ENCODE results near the gene ELANE.
A peak's percentile ranks its signal among the peaks of the same experiment; 100 is the strongest.
"Not testable (repeated sequence)": the region's sequence is repeated elsewhere in the genome, so short reads cannot be mapped to it uniquely, and the experiment has no call there.

Gene ELANE

DNA sequence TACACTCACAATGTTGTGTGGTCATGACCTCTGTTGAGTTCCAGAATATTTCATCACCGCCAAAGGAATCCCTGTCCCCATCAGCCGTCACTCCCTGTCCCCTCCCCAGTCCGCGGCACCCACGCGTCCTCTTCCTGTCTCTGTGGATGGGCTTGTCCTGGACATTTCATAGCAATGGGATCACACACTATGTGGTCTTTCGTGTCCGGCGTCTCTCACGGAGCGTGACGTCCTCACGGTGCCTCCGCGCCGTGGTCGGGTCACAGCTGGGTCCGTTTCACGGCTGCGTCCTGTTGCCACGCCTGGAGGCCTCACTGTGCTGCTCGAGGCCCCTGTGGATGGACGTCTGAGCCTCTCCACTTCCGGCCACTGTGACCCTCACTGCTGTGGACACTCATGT lies 17.9 kb upstream of the ELANE start:
- TF ChIP-seq, protein P1, sequence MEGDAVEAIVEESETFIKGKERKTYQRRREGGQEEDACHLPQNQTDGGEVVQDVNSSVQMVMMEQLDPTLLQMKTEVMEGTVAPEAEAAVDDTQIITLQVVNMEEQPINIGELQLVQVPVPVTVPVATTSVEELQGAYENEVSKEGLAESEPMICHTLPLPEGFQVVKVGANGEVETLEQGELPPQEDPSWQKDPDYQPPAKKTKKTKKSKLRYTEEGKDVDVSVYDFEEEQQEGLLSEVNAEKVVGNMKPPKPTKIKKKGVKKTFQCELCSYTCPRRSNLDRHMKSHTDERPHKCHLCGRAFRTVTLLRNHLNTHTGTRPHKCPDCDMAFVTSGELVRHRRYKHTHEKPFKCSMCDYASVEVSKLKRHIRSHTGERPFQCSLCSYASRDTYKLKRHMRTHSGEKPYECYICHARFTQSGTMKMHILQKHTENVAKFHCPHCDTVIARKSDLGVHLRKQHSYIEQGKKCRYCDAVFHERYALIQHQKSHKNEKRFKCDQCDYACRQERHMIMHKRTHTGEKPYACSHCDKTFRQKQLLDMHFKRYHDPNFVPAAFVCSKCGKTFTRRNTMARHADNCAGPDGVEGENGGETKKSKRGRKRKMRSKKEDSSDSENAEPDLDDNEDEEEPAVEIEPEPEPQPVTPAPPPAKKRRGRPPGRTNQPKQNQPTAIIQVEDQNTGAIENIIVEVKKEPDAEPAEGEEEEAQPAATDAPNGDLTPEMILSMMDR (IDR thresholded peaks at IDR 0.05; ENCODE audit: insufficient read depth, low read depth, low read length, missing control alignments) = no peak
- no peak for DNase-seq (ENCODE audit: low read depth)

DNA sequence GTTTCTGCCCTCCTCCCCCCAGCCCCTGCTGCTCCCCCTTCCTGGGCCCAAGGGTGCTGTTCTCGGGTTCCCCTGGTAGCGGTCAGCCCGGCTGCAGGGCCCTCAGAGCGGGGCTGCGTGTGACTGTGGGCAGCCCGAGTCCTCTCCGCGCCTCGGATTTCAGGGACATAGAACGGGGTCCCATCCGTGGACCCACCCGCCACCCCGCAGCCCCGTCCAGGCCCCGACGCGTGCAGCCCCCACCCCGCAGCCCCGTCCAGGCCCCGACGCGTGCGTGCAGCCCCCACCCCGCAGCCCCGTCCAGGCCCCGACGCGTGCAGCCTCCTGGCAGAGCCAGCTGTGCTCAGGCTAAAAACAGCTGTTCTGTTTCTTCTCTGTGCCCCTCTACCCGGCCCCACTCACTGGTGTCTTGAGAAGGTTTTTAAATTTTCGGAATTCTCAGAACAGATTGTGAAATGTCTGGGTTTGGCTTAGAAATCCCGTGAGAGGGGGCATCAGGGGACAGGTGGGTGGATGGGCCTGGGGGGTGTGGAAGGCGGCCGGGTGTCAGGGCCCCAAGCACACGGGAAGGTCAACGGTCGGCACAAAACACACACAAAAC lies 16.8 kb upstream of the ELANE start:
- no peak for DNase-seq (ENCODE audit: low read depth)
- no peak overlapping the region for H3K4me3 ChIP-seq (ENCODE audit: low read length)
- TF ChIP-seq, protein P1 (IDR thresholded peaks at IDR 0.05; ENCODE audit: insufficient read depth, low read depth, low read length, missing control alignments) = no peak

More for the DNA sequence above, 17.9 kb upstream of the ELANE start:
- no peak overlapping the region for H3K4me3 ChIP-seq (ENCODE audit: low read length)

DNA sequence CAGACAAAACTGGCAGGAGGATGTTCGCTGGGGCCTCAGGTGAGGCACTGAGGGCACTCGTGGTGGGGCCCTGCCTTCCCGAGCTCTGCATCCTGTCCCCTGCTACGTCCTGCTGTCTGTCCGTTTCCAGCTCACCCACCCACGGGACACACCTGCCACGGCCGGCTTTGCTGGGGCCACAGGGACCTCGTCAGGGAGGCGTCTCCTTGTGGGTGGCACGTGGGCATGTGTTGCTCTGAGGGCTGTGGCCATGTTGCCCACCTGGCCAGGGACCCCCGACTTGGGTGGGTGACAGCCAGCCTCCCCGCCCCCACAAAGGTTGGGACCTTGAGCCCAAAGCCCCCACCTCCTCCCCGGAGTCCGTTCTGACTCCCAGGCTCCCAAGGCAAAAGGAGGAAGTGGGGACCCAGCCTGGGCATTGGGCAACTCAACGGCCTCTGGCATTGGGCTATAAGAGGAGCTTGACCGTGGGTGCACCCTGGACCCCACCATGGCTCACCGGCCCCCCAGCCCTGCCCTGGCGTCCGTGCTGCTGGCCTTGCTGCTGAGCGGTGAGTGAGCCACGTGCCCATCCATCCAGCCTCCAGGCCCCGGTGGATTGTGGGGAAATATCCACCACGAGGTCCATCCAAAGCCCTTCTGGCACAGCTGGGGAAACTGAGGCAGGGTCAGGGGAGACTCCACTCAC lies 11.4 kb upstream of the ELANE start, which contains the start of gene PRTN3:
TSS of gene PRTN3 (plus strand) at position 481 of the 688 bp plus-strand sequence. CDS start at position 491, 10 bp downstream.
- TF ChIP-seq, protein P1 (IDR thresholded peaks at IDR 0.05; ENCODE audit: insufficient read depth, low read depth, low read length, missing control alignments) = no peak
- H3K4me3 ChIP-seq (ENCODE audit: low read length) = no peak within 1 kb of the TSS
- no peak for DNase-seq (ENCODE audit: low read depth)

DNA sequence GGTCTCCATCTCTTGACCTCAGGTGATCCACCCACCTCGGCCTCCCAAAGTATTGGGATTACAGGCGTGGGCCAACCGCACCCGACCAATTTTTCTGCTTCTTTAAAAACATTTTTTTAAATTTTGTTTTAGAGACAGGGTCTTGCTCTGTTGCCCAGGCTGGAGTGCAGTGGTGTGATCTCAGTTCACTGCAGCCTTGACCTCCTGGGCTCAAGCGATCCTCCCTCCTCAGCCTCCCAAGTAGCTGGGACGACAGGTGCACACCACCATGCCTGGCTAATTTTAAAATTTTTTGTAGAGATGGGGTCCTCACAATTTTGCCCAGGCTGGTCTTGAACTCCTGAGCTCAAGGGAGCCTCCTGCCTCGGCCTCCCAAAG lies 9.3 kb upstream of the ELANE start:
- H3K4me3 ChIP-seq (ENCODE audit: low read length); DNase-seq (ENCODE audit: low read depth): not testable (repeated sequence)

DNA sequence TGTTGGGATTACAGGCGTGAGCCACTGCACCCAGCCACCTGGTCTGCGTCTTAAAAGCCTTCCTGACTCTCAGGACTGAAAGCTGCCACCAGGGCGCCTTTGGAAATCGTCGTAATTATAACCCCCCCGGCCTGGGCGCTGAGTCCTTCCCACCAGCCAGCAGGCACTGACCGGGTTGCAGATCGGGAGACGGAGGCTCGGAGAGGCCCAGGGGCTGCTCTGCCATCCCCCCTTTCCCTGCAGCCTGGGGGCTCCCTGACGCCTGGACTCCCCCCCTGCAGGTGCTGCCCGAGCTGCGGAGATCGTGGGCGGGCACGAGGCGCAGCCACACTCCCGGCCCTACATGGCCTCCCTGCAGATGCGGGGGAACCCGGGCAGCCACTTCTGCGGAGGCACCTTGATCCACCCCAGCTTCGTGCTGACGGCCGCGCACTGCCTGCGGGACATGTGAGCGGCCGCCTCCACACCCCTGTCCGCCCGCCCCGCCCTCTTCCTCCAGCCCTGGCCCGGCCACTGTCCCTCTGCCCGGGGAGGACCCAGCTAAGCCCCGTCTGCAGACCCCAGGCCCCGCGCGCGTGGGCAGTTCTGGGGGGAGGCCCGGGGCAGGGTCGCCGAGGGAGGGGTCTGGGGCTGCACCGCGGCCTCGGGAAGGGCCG lies 8.8 kb upstream of the ELANE start:
- H3K4me3 ChIP-seq (ENCODE audit: low read length) = no peak overlapping the region
- TF ChIP-seq, protein P1 (IDR thresholded peaks at IDR 0.05; ENCODE audit: insufficient read depth, low read depth, low read length, missing control alignments) = peak; percentile 9
- peak; percentile 28 for DNase-seq (ENCODE audit: low read depth)

DNA sequence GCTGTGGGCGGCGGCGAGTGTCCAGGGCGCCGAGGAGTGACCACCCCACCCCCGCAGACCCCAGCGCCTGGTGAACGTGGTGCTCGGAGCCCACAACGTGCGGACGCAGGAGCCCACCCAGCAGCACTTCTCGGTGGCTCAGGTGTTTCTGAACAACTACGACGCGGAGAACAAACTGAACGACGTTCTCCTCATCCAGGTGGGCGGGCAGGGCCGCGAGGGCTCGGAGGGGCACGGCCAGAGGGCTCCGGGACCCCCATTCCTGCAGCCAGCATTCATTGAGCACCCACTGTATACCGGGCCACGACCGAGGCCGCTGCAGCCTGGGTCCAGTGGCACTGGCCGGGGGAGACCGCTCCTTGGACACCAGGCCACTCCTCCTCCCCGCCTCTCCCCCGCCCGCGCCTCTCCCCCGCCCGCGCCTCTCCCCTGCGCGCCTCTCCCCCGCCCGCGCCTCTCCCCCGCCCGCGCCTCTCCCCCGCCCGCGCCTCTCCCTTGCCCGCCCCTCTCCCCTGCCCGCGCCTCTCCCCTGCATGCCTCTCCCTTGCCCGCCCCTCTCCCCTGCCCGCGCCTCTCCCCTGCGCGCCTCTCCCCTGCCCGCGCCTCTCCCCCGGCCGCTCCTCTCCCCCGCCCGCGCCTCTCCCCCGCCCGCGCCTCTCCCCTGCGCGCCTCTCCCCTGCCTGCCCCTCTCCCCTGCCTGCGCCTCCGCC lies 8.1 kb upstream of the ELANE start:
- TF ChIP-seq, protein P1 (IDR thresholded peaks at IDR 0.05; ENCODE audit: insufficient read depth, low read depth, low read length, missing control alignments) = no peak
- no peak for DNase-seq (ENCODE audit: low read depth)
- H3K4me3 ChIP-seq (ENCODE audit: low read length) = no peak overlapping the region

DNA sequence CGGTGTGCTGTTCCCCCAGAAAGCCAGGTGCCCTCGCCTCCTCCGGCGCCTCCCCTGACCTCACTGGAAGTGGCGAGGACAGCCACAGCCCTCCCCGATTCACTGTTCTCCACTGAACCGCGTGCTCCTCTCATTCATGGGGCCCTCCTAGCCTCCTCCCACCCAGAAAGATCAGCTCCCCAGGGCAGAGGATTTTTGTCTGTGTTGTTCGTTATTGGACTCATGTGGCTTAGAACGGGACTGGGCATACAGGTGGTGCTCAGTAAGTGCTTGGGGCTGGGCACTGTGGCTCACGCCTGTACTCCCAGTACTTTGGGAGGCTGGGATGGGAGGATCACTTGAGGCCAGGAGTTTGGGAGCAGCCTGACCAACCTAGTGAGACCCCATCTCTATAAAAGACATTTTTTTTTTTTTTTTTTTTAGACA lies 7.5 kb upstream of the ELANE start:
- TF ChIP-seq, protein P1 (IDR thresholded peaks at IDR 0.05; ENCODE audit: insufficient read depth, low read depth, low read length, missing control alignments) = no peak
- no peak overlapping the region for H3K4me3 ChIP-seq (ENCODE audit: low read length)
- peak; percentile 20 for DNase-seq (ENCODE audit: low read depth)

All from epithelial cell of esophagus (primary cell).